ENCODE measurements around the gene CLCN5.

Gene CLCN5

DNA sequence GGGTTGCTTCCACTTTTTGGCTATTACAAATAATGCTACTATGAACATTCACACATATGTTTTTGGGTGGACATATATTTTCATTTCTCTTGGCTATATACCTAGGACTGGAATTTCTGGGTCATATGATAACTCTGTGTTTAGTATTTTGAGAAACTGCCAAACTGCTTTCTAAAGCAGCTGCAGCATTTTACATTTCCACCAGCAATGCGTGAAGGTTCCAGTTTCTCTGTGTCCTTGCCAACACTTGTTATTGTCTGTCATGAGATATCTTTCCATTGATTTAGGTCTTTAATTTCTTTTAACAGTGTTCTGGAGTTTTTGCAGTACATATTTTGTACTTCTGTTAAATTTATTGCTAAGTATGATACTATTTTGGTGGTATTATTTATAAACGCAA is 48.3 kb downstream of the CLCN5 start:
- no peak overlapping the region for H3K4me3 ChIP-seq (ENCODE audit: low read depth in 1 of 2, low read length in 2 of 2)
- H3K27me3 ChIP-seq (ENCODE audit: control insufficient read depth in 1 of 2, insufficient read depth in 2 of 2, low read length in 2 of 2): no peaks in the 10 kb centered on the region
- no peak overlapping the region for H3K9ac ChIP-seq (ENCODE audit: low read depth in 1 of 2, low read length in 2 of 2)
- H3K36me3 ChIP-seq (ENCODE audit: control insufficient read depth in 1 of 2, insufficient read depth in 2 of 2, low read length in 2 of 2): peaks cover 0 to 2% of the 10 kb centered on the region in 2 donors
- H3K4me1 ChIP-seq (ENCODE audit: control insufficient read depth in 1 of 2, insufficient read depth in 2 of 2, low read length in 2 of 2): no peaks in the 10 kb centered on the region
- no peaks in the 10 kb centered on the region for H3K9me3 ChIP-seq (ENCODE audit: control insufficient read depth in 1 of 2, low read length in 2 of 2)
- H3K27ac ChIP-seq (ENCODE audit: low read depth, low read length): no peak overlapping the region

- Histone ChIP-seq H3K9me3 (ENCODE audit: control insufficient read depth in 1 of 2, low read length in 2 of 2) (no peaks in the 10 kb centered on the region), H3K27me3 (ENCODE audit: control insufficient read depth in 1 of 2, insufficient read depth in 2 of 2, low read length in 2 of 2) (no peaks in the 10 kb centered on the region), H3K9ac (ENCODE audit: low read depth in 1 of 2, low read length in 2 of 2) (no peak overlapping the region), H3K4me1 (ENCODE audit: control insufficient read depth in 1 of 2, insufficient read depth in 2 of 2, low read length in 2 of 2) (no peaks in the 10 kb centered on the region), H3K4me3 (ENCODE audit: low read depth in 1 of 2, low read length in 2 of 2) (no peak overlapping the region), H3K36me3 (ENCODE audit: control insufficient read depth in 1 of 2, insufficient read depth in 2 of 2, low read length in 2 of 2) (peaks cover 0 to 2% of the 10 kb centered on the region in 2 donors), H3K27ac (ENCODE audit: low read depth, low read length) (no peak overlapping the region)
These were observed 50.0 kb downstream of the CLCN5 start for GRCh38 chrX:49972328-49972860.

DNA sequence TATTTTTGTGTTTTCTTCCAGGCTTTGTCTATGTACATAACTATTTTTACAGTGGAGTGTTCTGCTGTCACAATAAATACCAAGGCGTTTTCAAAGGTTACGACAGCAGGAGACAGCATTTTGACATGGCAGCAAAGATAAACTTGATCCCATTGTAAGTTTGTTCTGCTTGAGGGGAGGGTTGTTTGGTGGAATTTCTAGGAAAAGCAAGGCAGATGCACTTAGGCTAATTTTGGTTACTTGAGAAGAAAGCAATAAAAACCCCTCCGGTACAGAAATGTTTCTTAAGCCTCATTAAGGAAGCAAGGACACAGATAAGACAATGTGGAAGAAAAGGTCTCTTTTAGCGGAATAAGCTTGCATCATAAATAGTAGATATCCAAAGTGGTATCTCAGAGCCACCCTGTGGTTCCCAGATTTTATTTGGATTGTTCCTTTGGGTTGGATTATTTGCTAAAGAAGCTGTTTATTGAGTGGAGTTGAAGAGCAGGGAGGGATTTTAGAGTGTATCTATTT is 54.3 kb downstream of the CLCN5 start:
- Histone ChIP-seq H3K9ac (ENCODE audit: low read depth in 1 of 2, low read length in 2 of 2) (no peak overlapping the region), H3K36me3 (ENCODE audit: control insufficient read depth in 1 of 2, insufficient read depth in 2 of 2, low read length in 2 of 2) (peaks cover 0 to 2% of the 10 kb centered on the region in 2 donors), H3K9me3 (ENCODE audit: control insufficient read depth in 1 of 2, low read length in 2 of 2) (no peaks in the 10 kb centered on the region), H3K27ac (ENCODE audit: low read depth, low read length) (no peak overlapping the region), H3K4me1 (ENCODE audit: control insufficient read depth in 1 of 2, insufficient read depth in 2 of 2, low read length in 2 of 2) (no peaks in the 10 kb centered on the region), H3K27me3 (ENCODE audit: control insufficient read depth in 1 of 2, insufficient read depth in 2 of 2, low read length in 2 of 2) (no peaks in the 10 kb centered on the region), H3K4me3 (ENCODE audit: low read depth in 1 of 2, low read length in 2 of 2) (no peak overlapping the region)

DNA sequence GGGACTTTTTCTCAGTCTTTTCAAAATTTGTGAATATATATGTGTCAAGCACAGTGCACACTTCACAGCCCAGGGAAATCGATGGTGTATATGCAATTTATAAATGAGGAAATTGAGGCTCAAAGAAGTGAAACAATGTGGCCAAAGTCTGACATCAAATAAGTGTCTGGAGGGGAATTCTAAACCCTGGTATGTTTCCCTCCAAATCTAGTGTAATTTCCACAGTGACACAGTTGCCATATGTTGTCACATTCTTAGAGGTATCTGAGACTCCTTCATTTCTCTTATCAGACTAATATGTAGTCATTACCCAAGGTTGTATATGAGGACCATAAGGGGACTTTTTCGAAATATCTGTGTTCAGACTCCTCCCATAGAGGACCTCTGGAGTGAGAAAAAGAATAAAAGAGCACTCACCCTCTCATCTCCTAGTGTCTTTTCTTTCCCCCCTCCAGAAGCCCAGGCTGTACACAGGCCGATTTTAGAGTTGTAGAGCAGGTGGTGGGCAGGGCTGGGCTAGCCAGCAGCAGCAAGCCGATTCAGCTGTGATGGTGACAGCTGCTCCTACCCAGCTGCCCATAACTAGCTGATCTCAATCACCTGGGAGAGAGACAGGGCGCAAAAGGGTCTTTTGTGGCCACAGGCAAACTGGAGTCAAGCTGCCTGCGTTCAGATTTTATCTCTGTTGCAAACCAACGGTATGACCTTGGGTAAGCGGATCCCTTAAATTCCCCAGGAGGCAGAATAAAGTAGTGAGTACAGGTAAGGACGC is 55.1 kb downstream of the CLCN5 start:
- Histone ChIP-seq H3K27me3 (ENCODE audit: control insufficient read depth in 1 of 2, insufficient read depth in 2 of 2, low read length in 2 of 2) (no peaks in the 10 kb centered on the region), H3K36me3 (ENCODE audit: control insufficient read depth in 1 of 2, insufficient read depth in 2 of 2, low read length in 2 of 2) (peaks cover 0 to 2% of the 10 kb centered on the region in 2 donors), H3K27ac (ENCODE audit: low read depth, low read length) (no peak overlapping the region), H3K4me3 (ENCODE audit: low read depth in 1 of 2, low read length in 2 of 2) (no peak overlapping the region), H3K9ac (ENCODE audit: low read depth in 1 of 2, low read length in 2 of 2) (no peak overlapping the region), H3K4me1 (ENCODE audit: control insufficient read depth in 1 of 2, insufficient read depth in 2 of 2, low read length in 2 of 2) (no peaks in the 10 kb centered on the region), H3K9me3 (ENCODE audit: control insufficient read depth in 1 of 2, low read length in 2 of 2) (no peaks in the 10 kb centered on the region)

GRCh38 chrX:49978176-49978575 is 55.8 kb downstream of the CLCN5 start:
- Histone ChIP-seq H3K9me3 (ENCODE audit: control insufficient read depth in 1 of 2, low read length in 2 of 2) (no peaks in the 10 kb centered on the region), H3K27ac (ENCODE audit: low read depth, low read length) (no peak overlapping the region), H3K4me3 (ENCODE audit: low read depth in 1 of 2, low read length in 2 of 2) (no peak overlapping the region), H3K4me1 (ENCODE audit: control insufficient read depth in 1 of 2, insufficient read depth in 2 of 2, low read length in 2 of 2) (no peaks in the 10 kb centered on the region), H3K36me3 (ENCODE audit: control insufficient read depth in 1 of 2, insufficient read depth in 2 of 2, low read length in 2 of 2) (peaks cover 0 to 2% of the 10 kb centered on the region in 2 donors), H3K27me3 (ENCODE audit: control insufficient read depth in 1 of 2, insufficient read depth in 2 of 2, low read length in 2 of 2) (no peaks in the 10 kb centered on the region), H3K9ac (ENCODE audit: low read depth in 1 of 2, low read length in 2 of 2) (no peak overlapping the region)

- H3K9me3 ChIP-seq (ENCODE audit: control insufficient read depth in 1 of 2, low read length in 2 of 2): no peaks in the 10 kb centered on the region
- H3K4me1 ChIP-seq (ENCODE audit: control insufficient read depth in 1 of 2, insufficient read depth in 2 of 2, low read length in 2 of 2): no peaks in the 10 kb centered on the region
- H3K36me3 ChIP-seq (ENCODE audit: control insufficient read depth in 1 of 2, insufficient read depth in 2 of 2, low read length in 2 of 2): no peaks in the 10 kb centered on the region
- no peak overlapping the region for H3K27ac ChIP-seq (ENCODE audit: low read depth, low read length)
- H3K4me3 ChIP-seq (ENCODE audit: low read depth in 1 of 2, low read length in 2 of 2): no peak overlapping the region
- H3K27me3 ChIP-seq (ENCODE audit: control insufficient read depth in 1 of 2, insufficient read depth in 2 of 2, low read length in 2 of 2): no peaks in the 10 kb centered on the region
- H3K9ac ChIP-seq (ENCODE audit: low read depth in 1 of 2, low read length in 2 of 2): no peak overlapping the region
These were observed 63.7 kb downstream of the CLCN5 start for GRCh38 chrX:49986058-49986457.

DNA sequence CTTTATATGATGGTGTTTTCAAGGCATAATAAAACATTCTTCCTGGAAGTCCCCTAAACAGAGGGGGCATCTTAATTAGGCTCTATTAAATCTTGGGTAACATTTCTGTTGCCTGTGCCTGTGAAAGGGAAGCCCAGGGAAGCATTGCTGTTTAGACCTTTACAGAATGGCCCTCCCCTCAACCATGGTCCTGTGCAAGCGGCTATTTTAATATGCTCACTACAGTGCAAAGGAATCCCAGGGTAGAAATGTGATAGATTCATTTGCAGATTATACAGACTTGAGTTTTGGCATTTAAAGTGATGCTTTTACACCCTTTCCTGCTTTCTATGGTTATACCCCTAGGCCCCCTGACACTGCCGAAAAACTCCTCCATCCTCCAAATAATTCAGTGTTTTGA is 65.3 kb downstream of the CLCN5 start:
- Histone ChIP-seq H3K4me3 (ENCODE audit: low read depth in 1 of 2, low read length in 2 of 2) (no peak overlapping the region), H3K4me1 (ENCODE audit: control insufficient read depth in 1 of 2, insufficient read depth in 2 of 2, low read length in 2 of 2) (no peaks in the 10 kb centered on the region), H3K27ac (ENCODE audit: low read depth, low read length) (no peak overlapping the region), H3K36me3 (ENCODE audit: control insufficient read depth in 1 of 2, insufficient read depth in 2 of 2, low read length in 2 of 2) (no peaks in the 10 kb centered on the region), H3K27me3 (ENCODE audit: control insufficient read depth in 1 of 2, insufficient read depth in 2 of 2, low read length in 2 of 2) (no peaks in the 10 kb centered on the region), H3K9ac (ENCODE audit: low read depth in 1 of 2, low read length in 2 of 2) (no peak overlapping the region), H3K9me3 (ENCODE audit: control insufficient read depth in 1 of 2, low read length in 2 of 2) (no peaks in the 10 kb centered on the region)

DNA sequence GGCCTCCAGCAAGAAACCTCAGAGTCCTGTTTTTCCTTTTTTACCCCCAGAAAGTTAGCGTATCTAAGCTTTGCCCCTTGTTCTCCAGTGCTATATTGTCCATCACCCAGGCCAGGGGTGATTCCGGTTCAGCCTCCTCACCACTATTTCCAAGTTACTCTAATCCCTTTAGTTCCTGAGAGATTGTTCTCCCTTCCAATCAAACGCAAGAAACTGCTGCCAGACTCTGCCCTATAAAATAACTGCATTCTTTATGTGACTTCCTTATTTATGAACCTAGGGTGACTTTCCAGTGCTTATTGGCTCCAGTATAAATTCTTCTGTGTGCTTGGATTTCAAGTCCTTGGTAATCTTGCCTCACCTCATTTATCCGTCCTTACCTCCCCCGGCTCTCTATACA is 65.7 kb downstream of the CLCN5 start:
- Histone ChIP-seq H3K27ac (ENCODE audit: low read depth, low read length) (no peak overlapping the region), H3K9ac (ENCODE audit: low read depth in 1 of 2, low read length in 2 of 2) (no peak overlapping the region), H3K27me3 (ENCODE audit: control insufficient read depth in 1 of 2, insufficient read depth in 2 of 2, low read length in 2 of 2) (no peaks in the 10 kb centered on the region), H3K4me1 (ENCODE audit: control insufficient read depth in 1 of 2, insufficient read depth in 2 of 2, low read length in 2 of 2) (no peaks in the 10 kb centered on the region), H3K9me3 (ENCODE audit: control insufficient read depth in 1 of 2, low read length in 2 of 2) (no peaks in the 10 kb centered on the region), H3K4me3 (ENCODE audit: low read depth in 1 of 2, low read length in 2 of 2) (no peak overlapping the region), H3K36me3 (ENCODE audit: control insufficient read depth in 1 of 2, insufficient read depth in 2 of 2, low read length in 2 of 2) (no peaks in the 10 kb centered on the region)

DNA sequence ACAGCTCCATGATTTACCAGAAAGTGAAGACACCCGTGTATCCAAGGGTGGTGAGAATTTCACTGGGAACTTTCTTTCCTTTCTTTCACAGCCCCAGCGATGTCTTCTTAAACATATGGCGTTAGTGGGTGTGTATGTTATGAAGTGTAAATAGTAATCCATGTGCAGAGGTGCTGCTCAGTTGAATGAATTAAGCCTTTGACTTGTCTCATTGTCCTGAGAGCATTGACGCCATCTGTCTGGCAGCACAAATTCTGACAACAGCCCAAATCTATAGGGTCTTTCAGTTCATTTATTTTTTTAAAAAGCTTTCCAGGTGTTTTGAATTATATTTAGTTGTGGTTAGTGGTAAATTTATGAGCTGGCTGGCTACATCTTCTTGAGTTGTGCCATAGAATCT is 69.4 kb downstream of the CLCN5 start:
- no peak overlapping the region for H3K4me3 ChIP-seq (ENCODE audit: low read depth in 1 of 2, low read length in 2 of 2)
- no peaks in the 10 kb centered on the region for H3K9me3 ChIP-seq (ENCODE audit: control insufficient read depth in 1 of 2, low read length in 2 of 2)
- no peak overlapping the region for H3K27ac ChIP-seq (ENCODE audit: low read depth, low read length)
- H3K27me3 ChIP-seq (ENCODE audit: control insufficient read depth in 1 of 2, insufficient read depth in 2 of 2, low read length in 2 of 2): no peaks in the 10 kb centered on the region
- no peaks in the 10 kb centered on the region for H3K36me3 ChIP-seq (ENCODE audit: control insufficient read depth in 1 of 2, insufficient read depth in 2 of 2, low read length in 2 of 2)
- H3K9ac ChIP-seq (ENCODE audit: low read depth in 1 of 2, low read length in 2 of 2): no peak overlapping the region
- no peaks in the 10 kb centered on the region for H3K4me1 ChIP-seq (ENCODE audit: control insufficient read depth in 1 of 2, insufficient read depth in 2 of 2, low read length in 2 of 2)

- Histone ChIP-seq H3K36me3 (ENCODE audit: control insufficient read depth in 1 of 2, insufficient read depth in 2 of 2, low read length in 2 of 2) (no peaks in the 10 kb centered on the region), H3K9ac (ENCODE audit: low read depth in 1 of 2, low read length in 2 of 2) (no peak overlapping the region), H3K27me3 (ENCODE audit: control insufficient read depth in 1 of 2, insufficient read depth in 2 of 2, low read length in 2 of 2) (no peaks in the 10 kb centered on the region), H3K27ac (ENCODE audit: low read depth, low read length) (no peak overlapping the region), H3K4me3 (ENCODE audit: low read depth in 1 of 2, low read length in 2 of 2) (no peak overlapping the region), H3K9me3 (ENCODE audit: control insufficient read depth in 1 of 2, low read length in 2 of 2) (no peaks in the 10 kb centered on the region), H3K4me1 (ENCODE audit: control insufficient read depth in 1 of 2, insufficient read depth in 2 of 2, low read length in 2 of 2) (no peaks in the 10 kb centered on the region)
These were observed 70.5 kb downstream of the CLCN5 start for GRCh38 chrX:49992853-49993252.

Data from duodenal mucosa (tissue), 2 donors.